Measurements from ENCODE around the gene XRCC6.

Gene XRCC6

DNA sequence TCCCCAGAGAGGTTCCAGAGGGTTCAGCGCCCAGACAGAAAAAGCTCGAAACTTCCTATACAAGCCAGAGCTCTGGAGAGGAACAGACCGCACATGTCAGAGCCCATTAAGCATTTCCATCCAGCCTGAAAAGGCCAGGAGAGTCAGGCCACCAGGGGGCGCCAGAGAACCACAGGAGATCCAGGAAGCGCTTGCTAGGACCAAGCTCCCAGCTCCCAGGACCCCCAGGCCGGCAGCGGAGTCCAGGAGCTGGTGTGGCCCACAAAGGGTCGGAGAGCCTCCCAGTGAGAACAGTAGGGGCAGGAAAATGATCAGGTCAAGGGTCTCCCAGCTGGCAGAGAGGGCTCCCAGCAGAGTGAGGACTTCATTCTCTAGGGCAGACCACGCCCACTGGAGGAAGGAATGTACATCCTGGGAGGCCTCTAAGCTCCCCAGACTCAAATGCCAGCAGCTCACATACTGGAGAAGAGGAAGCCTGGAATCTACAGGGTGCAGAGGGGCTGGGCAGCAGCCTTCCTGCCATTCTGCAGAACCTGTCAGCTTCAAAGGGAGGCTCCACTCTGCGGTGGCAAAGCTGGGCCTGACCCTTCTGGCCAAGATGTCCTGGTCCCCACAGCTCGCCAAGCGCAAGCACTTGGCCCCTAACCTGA lies 76.2 kb downstream of the XRCC6 start:
- Histone ChIP-seq H3K4me1 (ENCODE audit: control insufficient read depth in 1 of 2, insufficient read depth in 2 of 2, low read length in 2 of 2) (peaks cover 15 to 17% of the 10 kb centered on the region in 2 donors), H3K4me3 (ENCODE audit: low read depth in 1 of 2, low read length in 2 of 2) (peak overlapping the region; percentile 59), H3K27me3 (ENCODE audit: control insufficient read depth in 1 of 2, insufficient read depth in 2 of 2, low read length in 2 of 2) (no peaks in the 10 kb centered on the region), H3K27ac (ENCODE audit: low read depth, low read length) (no peak overlapping the region), H3K9ac (ENCODE audit: low read depth in 1 of 2, low read length in 2 of 2) (peak overlapping the region in 1 of 2 donors; percentile 39), H3K9me3 (ENCODE audit: control insufficient read depth in 1 of 2, low read length in 2 of 2) (no peaks in the 10 kb centered on the region), H3K36me3 (ENCODE audit: control insufficient read depth in 1 of 2, insufficient read depth in 2 of 2, low read length in 2 of 2) (peaks cover 0 to 14% of the 10 kb centered on the region in 2 donors)

GRCh38 chr22:41699264-41700107 lies 78.4 kb downstream of the XRCC6 start, which contains the start of gene MEI1:
TSS of gene MEI1 (plus strand) at chr22:41699503. CDS start at chr22:41699539, 36 bp downstream.
- Histone ChIP-seq H3K27me3 (ENCODE audit: control insufficient read depth in 1 of 2, insufficient read depth in 2 of 2, low read length in 2 of 2) (no peaks in the 10 kb centered on the region), H3K4me1 (ENCODE audit: control insufficient read depth in 1 of 2, insufficient read depth in 2 of 2, low read length in 2 of 2) (peaks cover 15 to 17% of the 10 kb centered on the region in 2 donors), H3K27ac (ENCODE audit: low read depth, low read length) (no peak within 1 kb of the TSS), H3K9ac (ENCODE audit: low read depth in 1 of 2, low read length in 2 of 2) (no peak within 1 kb of the TSS), H3K9me3 (ENCODE audit: control insufficient read depth in 1 of 2, low read length in 2 of 2) (no peaks in the 10 kb centered on the region), H3K36me3 (ENCODE audit: control insufficient read depth in 1 of 2, insufficient read depth in 2 of 2, low read length in 2 of 2) (peaks cover 0 to under 1% of the 10 kb centered on the region in 2 donors), H3K4me3 (ENCODE audit: low read depth in 1 of 2, low read length in 2 of 2) (no peak within 1 kb of the TSS)

GRCh38 chr22:41700108-41700364 lies 78.9 kb downstream of the XRCC6 start:
- H3K36me3 ChIP-seq (ENCODE audit: control insufficient read depth in 1 of 2, insufficient read depth in 2 of 2, low read length in 2 of 2): no peaks in the 10 kb centered on the region
- no peaks in the 10 kb centered on the region for H3K27me3 ChIP-seq (ENCODE audit: control insufficient read depth in 1 of 2, insufficient read depth in 2 of 2, low read length in 2 of 2)
- peaks cover 15 to 17% of the 10 kb centered on the region in 2 donors for H3K4me1 ChIP-seq (ENCODE audit: control insufficient read depth in 1 of 2, insufficient read depth in 2 of 2, low read length in 2 of 2)
- H3K9ac ChIP-seq (ENCODE audit: low read depth in 1 of 2, low read length in 2 of 2): no peak overlapping the region
- H3K9me3 ChIP-seq (ENCODE audit: control insufficient read depth in 1 of 2, low read length in 2 of 2): no peaks in the 10 kb centered on the region
- no peak overlapping the region for H3K27ac ChIP-seq (ENCODE audit: low read depth, low read length)
- H3K4me3 ChIP-seq (ENCODE audit: low read depth in 1 of 2, low read length in 2 of 2): no peak overlapping the region

- H3K9ac ChIP-seq (ENCODE audit: low read depth in 1 of 2, low read length in 2 of 2): no peak overlapping the region
- no peak overlapping the region for H3K4me3 ChIP-seq (ENCODE audit: low read depth in 1 of 2, low read length in 2 of 2)
- H3K9me3 ChIP-seq (ENCODE audit: control insufficient read depth in 1 of 2, low read length in 2 of 2): no peaks in the 10 kb centered on the region
- no peaks in the 10 kb centered on the region for H3K36me3 ChIP-seq (ENCODE audit: control insufficient read depth in 1 of 2, insufficient read depth in 2 of 2, low read length in 2 of 2)
- peaks cover 2 to 6% of the 10 kb centered on the region in 2 donors for H3K4me1 ChIP-seq (ENCODE audit: control insufficient read depth in 1 of 2, insufficient read depth in 2 of 2, low read length in 2 of 2)
- H3K27ac ChIP-seq (ENCODE audit: low read depth, low read length): no peak overlapping the region
- H3K27me3 ChIP-seq (ENCODE audit: control insufficient read depth in 1 of 2, insufficient read depth in 2 of 2, low read length in 2 of 2): no peaks in the 10 kb centered on the region
Observed at GRCh38 chr22:41702763-41703162, 81.7 kb downstream of the XRCC6 start.

DNA sequence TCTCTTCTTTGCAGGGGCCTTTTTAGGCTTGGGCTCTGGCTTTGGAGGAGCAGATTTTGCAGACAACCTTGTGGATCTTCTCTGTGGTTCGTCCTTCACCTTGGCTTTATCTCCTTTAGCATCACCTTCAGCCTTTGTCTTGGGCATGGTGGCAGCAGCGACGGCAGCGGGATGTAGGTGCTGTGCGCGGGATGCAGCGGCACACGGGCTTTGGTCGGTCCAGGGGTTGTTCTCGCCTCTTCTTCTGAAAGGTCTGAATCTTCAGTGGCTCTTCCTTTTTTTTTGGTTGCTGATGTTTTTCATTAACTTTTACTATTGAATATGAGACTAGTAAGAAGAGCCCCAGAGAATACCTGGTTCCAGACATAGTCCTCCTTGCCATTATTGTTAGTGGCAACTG lies 88.2 kb downstream of the XRCC6 start:
- Histone ChIP-seq H3K9ac (ENCODE audit: low read depth in 1 of 2, low read length in 2 of 2) (no peak overlapping the region), H3K27me3 (ENCODE audit: control insufficient read depth in 1 of 2, insufficient read depth in 2 of 2, low read length in 2 of 2) (no peaks in the 10 kb centered on the region), H3K4me1 (ENCODE audit: control insufficient read depth in 1 of 2, insufficient read depth in 2 of 2, low read length in 2 of 2) (no peaks in the 10 kb centered on the region)

GRCh38 chr22:41713004-41713403 lies 91.9 kb downstream of the XRCC6 start:
- Histone ChIP-seq H3K27me3 (ENCODE audit: control insufficient read depth in 1 of 2, insufficient read depth in 2 of 2, low read length in 2 of 2) (no peaks in the 10 kb centered on the region), H3K9me3 (ENCODE audit: control insufficient read depth in 1 of 2, low read length in 2 of 2) (no peaks in the 10 kb centered on the region), H3K4me1 (ENCODE audit: control insufficient read depth in 1 of 2, insufficient read depth in 2 of 2, low read length in 2 of 2) (no peaks in the 10 kb centered on the region), H3K27ac (ENCODE audit: low read depth, low read length) (no peak overlapping the region), H3K36me3 (ENCODE audit: control insufficient read depth in 1 of 2, insufficient read depth in 2 of 2, low read length in 2 of 2) (no peaks in the 10 kb centered on the region), H3K9ac (ENCODE audit: low read depth in 1 of 2, low read length in 2 of 2) (no peak overlapping the region), H3K4me3 (ENCODE audit: low read depth in 1 of 2, low read length in 2 of 2) (no peak overlapping the region)

More for the DNA sequence above, 88.2 kb downstream of the XRCC6 start:
- Histone ChIP-seq H3K27ac (ENCODE audit: low read depth, low read length) (no peak overlapping the region), H3K4me3 (ENCODE audit: low read depth in 1 of 2, low read length in 2 of 2) (no peak overlapping the region), H3K9me3 (ENCODE audit: control insufficient read depth in 1 of 2, low read length in 2 of 2) (no peaks in the 10 kb centered on the region), H3K36me3 (ENCODE audit: control insufficient read depth in 1 of 2, insufficient read depth in 2 of 2, low read length in 2 of 2) (no peaks in the 10 kb centered on the region)
